ENCODE measurements around the gene PCGF6. TPM values are rescaled to one million over a fixed set of nuclear protein-coding genes. Genes with fewer than 3 reads are reported as not detected.
"Not testable (repeated sequence)": the region's sequence is repeated elsewhere in the genome, so short reads cannot be mapped to it uniquely, and the experiment has no call there.

The PCGF6 gene
- total RNA-seq, 4 donors from 2014 or later, result 9.4 to 17.3 (median 12.4) TPM

GRCh38 chr10:103276896-103277712, 73.8 kb downstream of the PCGF6 start, which contains the start of gene INA:
INA (plus strand) TSS chr10:103277138; CDS start chr10:103277212, 74 bp downstream.
- TF ChIP-seq CTCF (IDR thresholded peaks at IDR 0.05), result no peak
- ATAC-seq (ENCODE audit: low FRiP score) (no peak), DNase-seq (ENCODE audit: low spot score) (no peak)

GRCh38 chr10:103276251-103276895, 74.6 kb downstream of the PCGF6 start:
- no peak for TF ChIP-seq CTCF (IDR thresholded peaks at IDR 0.05)
- ATAC-seq (ENCODE audit: low FRiP score) (no peak), DNase-seq (ENCODE audit: low spot score) (no peak)

GRCh38 chr10:103273041-103273441, 77.9 kb downstream of the PCGF6 start:
- no peak for TF ChIP-seq CTCF (IDR thresholded peaks at IDR 0.05)
- peak; percentile 96 for ATAC-seq (ENCODE audit: low FRiP score)
- no peak for DNase-seq (ENCODE audit: low spot score)

GRCh38 chr10:103265717-103266329, 85.1 kb downstream of the PCGF6 start:
- no peak for ATAC-seq (ENCODE audit: low FRiP score)
- no peak for TF ChIP-seq CTCF (IDR thresholded peaks at IDR 0.05)
- DNase-seq (ENCODE audit: low spot score), result no peak

GRCh38 chr10:103262229-103262628, 88.7 kb downstream of the PCGF6 start:
- no peak for TF ChIP-seq CTCF (IDR thresholded peaks at IDR 0.05)
- no peak for ATAC-seq (ENCODE audit: low FRiP score)
- DNase-seq (ENCODE audit: low spot score), result no peak

GRCh38 chr10:103259989-103260388, 91.0 kb downstream of the PCGF6 start:
- no peak for DNase-seq (ENCODE audit: low spot score)
- no peak for TF ChIP-seq CTCF (IDR thresholded peaks at IDR 0.05)
- ATAC-seq (ENCODE audit: low FRiP score), result no peak

- ATAC-seq (ENCODE audit: low FRiP score); DNase-seq (ENCODE audit: low spot score): not testable (repeated sequence)
These were observed 92.0 kb downstream of the PCGF6 start for GRCh38 chr10:103258928-103259327.

All from omental fat pad (tissue), 4 donors.